ENCODE data around the gene FUBP3. TPM values are rescaled to one million over a fixed set of nuclear protein-coding genes. Genes with fewer than 3 reads are reported as not detected.
A peak's percentile ranks its signal among the peaks of the same experiment; 100 is the strongest.

The FUBP3 gene
- total RNA-seq, 1 donor from 2014 or later: 42.8 TPM

DNA sequence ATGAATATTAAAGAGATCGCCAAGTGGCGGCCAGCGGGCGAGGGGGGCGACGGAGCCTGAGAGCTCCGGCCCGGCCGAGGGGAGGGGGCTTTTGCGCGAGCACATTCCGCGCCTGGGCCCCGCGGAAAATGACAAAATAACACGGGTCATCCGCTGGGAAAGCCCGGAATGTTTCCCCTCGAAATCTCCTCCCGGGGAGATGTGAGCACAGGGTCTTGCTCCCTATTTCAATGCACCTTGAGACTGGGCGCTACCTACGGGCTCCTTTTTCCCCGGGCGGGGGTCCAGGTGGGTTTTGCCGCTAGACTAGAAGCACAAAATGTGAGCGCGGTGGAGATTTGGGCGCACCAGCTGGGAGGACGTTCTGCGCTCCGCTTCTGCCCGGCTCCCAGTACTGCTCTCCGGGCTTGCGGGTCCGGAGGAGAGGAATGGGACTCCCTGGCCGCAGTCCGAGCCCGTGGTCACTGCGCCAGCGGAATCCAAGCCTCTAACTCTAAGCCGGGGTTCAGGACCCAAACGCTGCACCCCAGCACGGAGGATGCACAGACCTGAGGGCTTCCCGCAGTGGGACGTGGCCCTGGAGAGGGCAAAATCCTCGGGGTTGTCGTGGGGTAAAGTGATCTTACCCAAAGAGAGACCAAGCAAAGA is 82.2 kb downstream of the FUBP3 start:
- no peak for DNase-seq (ENCODE audit: low read depth, low spot score)

DNA sequence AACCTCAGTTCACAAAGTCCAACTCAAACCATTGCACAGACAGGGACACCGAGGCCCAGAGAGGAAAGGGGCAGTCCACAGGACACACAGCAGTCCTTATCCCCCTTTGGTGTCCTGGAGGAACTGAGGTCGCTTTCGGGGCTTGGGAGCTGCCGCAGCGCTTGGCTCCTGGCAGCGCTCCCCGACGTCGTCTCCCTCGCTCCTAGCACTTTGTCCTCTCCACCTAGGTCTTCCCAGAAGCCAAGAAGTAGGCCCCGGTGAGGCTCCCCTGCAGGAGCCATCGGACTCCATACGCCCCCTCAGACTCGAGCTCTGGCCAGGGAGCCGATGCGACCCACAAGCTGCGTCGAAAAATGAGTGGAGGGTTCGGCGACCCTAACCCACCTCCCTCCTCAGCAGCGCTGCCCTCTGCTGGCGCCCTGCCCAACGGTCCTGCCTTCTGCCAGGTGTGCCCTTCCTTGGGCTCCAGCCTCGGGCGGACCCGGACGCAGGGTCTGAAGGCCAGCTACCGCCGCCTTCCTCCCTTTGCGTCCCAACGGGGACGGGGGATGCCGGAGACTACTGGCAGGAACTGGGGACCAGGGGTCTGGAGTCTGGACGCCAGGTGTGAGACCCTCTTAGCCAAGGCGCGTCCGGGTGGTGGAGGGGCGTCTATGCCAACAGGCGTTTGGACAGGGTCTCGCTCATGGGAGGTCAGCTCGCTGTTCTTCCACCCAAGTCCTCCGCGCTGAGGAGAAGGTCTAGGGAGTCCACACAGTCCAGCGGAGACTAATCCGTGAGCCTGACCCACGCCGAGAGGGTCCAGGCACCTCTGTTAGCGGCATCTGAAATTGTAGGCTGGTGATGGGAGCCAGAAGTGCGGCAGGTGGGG is 83.0 kb downstream of the FUBP3 start:
- no peak for DNase-seq (ENCODE audit: low read depth, low spot score)

DNA sequence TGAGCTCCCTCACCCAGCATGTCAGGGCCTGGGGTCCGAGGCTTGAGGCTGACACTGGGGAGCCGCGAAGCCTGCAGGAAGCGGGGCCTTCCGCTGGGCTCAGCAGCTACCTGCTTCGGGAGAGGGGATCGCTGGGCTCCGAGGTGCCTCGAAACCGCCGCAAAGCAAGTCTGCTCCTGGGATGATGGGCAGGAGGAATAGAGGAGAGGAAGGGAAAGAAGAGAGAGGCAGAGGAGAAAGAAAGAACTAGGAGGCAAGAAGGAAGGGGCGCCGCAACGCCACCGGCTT is 83.5 kb downstream of the FUBP3 start:
- DNase-seq (ENCODE audit: low read depth, low spot score): no peak

DNA sequence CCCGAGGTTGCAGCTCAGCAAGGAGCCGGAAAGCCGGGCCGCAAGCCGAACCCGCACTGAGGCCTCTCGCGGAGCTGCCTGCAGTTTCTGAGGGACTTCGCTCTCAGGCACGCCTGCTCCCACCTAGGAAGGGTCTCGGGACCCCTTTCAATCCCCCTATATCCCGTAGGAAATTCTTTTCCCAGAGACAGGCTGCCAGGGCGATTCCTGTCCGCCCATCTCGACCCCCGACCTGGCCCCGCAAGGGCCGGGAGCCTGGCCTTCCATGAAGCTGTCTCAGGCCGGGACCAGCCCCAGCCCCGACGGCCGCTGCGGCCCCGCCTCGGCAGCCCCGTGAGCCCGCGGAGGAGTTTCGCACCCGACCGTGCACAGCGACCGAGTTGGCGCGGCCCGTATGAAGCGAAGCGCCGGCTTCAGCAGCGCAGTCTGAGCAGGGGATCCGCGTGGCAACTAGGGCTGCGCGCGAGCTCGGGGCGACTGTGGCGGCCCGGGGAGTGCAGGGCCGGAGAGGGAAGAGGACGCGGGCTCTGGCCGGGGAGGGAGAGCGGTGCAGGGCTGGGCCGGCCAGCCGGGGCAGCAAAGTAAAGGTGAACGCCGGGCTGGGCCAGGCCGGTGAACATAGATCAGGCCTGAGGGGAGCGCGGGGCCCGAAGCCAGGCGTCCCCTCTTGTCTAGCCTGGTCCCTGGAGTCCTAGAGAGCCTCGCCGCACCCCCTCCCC is 84.0 kb downstream of the FUBP3 start:
- DNase-seq (ENCODE audit: low read depth, low spot score): no peak

DNA sequence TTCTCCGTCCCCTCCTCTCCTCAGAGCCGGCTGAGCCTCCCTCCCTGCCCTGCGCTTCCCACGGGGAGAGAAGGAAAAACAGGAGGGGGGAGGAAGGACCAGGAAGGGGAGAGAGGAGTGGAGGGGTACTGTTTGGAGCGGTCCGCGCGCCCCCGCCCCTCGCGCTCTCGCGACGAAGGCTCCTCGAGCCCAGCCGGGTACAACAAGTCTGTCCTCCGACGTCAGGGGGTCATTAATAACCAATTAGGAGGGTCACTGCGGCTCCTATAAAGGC is 84.5 kb downstream of the FUBP3 start:
- no peak for DNase-seq (ENCODE audit: low read depth, low spot score)

DNA sequence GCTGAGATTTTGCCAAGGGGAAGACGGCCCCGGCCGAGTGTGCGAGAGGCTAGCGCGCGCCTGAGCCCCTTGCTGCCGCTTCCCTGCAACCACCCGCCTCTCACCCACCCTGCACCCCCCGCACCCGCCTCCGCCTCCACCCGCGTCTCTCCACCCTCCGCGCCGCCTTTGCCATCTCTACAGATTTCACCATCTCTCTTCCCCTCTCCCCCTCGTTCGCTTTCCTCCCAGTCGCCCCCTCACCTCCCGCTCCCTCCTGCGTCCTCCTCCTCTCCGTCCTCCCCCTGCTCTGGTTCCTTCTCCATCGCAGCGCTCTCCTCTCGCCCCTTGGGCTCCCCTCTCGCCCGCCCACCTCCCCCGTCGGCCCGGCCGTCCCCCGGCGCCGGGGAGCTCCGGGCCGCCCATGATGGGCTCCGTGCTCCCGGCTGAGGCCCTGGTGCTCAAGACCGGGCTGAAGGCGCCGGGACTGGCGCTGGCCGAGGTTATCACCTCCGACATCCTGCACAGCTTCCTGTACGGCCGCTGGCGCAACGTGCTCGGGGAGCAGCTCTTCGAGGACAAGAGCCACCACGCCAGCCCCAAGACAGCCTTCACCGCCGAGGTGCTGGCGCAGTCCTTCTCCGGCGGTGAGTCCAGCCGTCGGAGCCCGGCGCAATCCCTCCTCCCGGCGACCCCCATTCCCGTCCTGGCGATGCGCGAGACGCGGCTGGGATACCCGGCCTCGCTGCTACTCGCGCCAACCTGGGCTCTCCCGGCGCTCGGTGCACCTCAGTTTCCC is 85.1 kb downstream of the FUBP3 start, which contains the start of gene PRDM12:
Gene PRDM12, plus strand, starts transcription at position 344 of the 778 bp plus-strand sequence. Its CDS starts 60 bp downstream, at position 404.
- DNase-seq (ENCODE audit: low read depth, low spot score): no peak

DNA sequence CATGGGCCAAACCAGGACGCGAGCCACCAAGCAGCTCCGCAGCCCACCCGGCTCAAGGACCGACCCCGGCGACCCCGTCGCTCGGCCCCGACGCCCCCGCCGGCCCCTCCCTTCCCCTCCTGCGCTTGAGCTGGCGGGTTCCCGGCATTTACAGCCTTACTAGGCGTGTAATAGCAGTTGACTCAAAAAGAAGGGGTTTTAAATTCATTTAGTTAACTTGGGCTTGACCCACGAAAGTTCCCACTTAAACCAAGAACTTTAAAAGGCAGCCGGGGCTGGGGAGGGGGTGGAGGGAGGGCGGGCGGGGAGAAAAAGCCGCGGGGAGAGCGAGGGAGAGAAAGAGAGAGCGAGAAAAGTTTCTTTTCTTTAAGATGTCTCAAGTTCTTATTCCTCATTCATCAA is 85.7 kb downstream of the FUBP3 start:
- DNase-seq (ENCODE audit: low read depth, low spot score): no peak

DNA sequence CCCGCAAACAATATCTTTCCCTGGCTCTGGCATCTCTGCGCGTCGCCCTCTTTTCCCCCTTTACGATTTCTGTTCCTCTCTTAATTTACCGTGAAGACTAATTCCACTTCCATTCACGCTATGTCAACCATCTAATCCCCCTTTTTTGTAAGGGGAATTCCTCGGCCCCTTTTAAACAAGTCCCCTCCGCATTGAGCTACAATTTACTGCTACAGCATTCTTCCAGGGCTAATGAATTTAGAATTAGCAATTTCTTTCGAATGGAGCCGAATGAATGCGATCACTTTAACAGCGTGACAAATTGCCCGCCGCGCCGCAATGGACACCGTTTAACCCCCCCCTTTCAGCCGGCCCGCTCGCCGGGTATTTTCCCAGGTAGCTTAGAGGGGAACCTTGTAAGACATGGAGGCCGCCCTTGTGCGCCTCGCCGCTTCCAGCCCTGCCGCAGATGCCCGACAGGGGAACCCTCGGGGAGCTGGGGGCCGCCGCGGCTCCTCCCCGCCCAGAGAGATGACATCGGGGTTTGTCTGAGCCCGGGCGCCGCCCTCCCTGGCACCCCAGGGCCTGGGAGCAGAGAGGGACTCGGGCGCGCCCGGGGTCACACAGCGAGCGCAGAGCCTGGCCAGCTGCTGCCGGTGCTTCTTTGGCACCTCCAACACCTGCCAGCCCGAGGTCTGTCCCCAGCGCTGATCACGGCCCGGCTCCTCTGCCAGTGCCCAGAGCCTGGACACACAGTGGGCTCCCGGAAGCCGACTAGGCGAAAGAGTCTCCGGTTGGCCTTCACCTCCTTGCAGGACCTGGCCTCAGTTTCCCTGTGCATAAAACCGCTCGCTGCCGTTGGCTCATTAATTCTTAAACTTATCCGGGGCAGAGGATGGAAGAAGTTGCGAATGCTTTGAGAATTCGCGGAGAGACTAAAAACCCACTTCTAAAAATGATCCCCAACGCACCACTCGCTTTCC is 86.3 kb downstream of the FUBP3 start:
- no peak for DNase-seq (ENCODE audit: low read depth, low spot score)

DNA sequence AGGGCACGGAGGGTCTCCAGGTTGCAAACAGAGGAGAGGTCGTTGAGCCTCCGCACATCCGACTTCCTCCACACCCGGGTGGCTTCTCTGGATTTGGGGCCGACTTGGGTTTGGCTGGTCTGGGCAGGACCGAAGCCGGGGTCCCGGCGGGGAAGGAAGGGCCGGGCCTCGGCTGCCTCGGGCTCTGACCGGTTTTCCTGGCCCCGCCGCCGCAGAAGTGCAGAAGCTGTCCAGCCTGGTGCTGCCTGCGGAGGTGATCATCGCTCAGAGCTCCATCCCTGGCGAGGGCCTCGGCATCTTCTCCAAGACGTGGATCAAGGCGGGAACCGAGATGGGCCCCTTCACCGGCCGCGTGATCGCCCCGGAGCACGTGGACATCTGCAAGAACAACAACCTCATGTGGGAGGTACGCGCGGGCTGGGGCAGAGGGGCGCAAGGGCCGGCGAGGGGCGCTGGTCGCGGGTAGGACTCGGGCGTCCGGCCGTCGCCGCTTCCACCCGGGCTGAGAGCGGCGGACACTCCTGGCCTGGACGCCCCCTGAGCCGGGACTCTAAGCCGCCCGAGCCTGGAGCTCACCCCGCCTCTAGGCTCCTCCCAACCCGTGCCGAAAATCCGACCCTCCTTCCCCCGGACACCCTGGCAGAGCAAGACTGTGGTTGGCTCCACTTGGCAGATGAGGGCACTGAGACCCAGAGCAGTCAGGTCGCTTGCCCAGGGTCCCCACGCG is 87.2 kb downstream of the FUBP3 start:
- no peak for DNase-seq (ENCODE audit: low read depth, low spot score)

DNA sequence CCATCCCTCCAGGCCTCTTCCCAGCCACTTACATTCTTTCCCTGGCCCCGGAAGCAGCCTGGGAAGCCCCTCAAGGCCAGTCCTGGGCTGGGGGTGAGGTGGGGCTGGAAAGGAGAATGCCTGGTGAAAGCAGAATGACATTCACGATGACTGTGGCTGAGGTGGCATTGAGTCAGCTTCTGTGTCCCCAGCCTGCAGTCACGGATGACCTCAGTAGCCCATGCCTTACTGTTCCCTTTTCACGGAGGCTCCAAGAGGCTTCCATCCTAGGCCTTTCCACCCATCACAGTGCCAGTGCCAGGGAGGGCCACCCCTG is 87.7 kb downstream of the FUBP3 start:
- DNase-seq (ENCODE audit: low read depth, low spot score): no peak

DNA sequence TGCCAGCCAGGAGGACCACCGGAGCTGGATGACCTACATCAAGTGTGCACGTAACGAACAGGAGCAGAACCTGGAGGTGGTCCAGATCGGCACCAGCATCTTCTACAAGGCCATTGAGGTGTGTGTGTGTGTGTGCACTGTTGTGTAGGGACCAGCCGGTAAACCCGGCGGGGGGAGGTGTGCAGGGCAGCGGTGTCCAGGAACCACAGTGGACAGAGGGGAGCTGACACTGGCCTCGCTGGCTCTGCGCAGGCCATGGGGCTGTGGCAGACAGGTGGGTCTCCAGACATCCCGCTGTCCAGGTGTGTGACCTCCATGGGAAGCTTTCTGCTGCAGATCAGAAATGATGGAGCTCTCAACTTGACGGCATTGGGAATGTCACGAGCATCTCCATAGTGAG is 88.8 kb downstream of the FUBP3 start:
- DNase-seq (ENCODE audit: low read depth, low spot score): no peak

DNA sequence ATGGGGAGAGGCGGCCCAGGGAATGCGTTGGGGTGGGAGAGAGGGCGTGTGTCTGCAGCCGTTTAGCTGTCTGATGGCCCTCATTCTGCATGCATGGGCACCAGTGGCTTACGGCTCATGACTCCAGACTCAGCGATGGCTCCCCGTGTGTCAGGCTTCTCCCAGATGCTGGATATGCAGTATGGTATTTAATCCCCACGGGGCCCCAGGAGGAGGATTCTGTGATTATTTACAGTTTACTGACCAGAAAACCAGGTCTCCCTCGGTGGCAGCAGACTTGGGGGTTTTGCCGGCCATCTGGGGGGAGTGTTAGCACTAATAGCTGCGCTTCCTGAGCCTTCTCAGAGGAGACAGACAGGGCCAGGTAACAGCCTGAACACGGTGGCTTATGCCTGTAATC is 89.3 kb downstream of the FUBP3 start:
- no peak for DNase-seq (ENCODE audit: low read depth, low spot score)

DNA sequence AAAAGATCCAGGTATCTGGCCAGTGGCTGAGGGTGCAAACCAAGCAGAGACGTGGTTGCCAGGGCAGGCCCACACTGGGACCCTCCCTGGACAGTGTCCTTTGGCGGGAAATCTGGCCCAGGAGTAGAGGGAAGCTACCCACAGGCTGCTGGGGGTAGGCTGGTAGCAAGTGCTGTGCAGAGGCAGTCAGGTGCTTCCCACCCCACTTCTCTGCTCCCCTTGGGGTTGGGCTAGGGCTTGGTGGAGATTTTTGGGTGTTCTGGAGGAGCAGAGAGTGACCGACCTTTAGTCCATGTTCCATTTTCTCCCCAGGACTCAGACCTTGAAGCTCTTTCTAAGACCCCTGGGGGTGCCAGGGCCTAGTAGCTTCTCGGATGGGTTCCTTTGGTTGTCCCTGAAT is 90.6 kb downstream of the FUBP3 start:
- no peak for DNase-seq (ENCODE audit: low read depth, low spot score)

DNA sequence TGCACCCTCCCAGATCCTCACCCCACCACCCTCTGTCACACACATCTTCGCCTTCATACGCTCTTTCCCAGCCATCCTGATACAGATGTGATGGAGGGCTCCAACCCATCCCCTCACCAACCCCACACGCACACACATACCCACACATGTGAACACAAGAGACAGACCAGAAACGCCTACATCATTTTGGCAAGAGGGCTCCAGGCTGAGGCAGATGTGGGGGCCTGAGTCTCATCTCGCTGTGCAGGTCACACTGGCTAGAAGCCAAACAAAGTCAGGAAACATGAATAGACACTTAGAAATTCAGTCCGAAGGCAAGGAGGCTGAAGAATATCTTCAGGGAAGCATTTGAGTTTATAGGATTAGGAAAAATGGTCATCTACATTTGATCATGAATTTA is 91.3 kb downstream of the FUBP3 start:
- no peak for DNase-seq (ENCODE audit: low read depth, low spot score)

DNA sequence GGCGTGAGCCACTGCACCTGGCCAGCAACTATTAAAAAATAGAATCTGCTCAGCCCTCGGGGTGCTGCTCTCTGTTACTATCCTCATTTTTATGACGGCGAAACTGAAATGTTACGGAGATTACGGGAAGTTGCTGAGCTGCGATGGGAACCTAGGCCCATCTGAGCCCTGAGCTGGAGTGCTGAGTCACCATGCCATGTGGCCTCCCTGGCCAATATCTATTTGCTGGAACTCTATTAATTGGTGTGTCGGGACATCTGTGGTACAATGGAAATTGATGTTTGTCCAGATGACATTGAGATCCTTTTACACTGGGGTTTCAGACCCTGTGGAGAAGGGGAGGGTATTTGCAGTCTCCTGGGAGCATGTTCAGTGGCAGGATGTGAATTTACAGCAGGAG is 93.1 kb downstream of the FUBP3 start:
- no peak for DNase-seq (ENCODE audit: low read depth, low spot score)

DNA sequence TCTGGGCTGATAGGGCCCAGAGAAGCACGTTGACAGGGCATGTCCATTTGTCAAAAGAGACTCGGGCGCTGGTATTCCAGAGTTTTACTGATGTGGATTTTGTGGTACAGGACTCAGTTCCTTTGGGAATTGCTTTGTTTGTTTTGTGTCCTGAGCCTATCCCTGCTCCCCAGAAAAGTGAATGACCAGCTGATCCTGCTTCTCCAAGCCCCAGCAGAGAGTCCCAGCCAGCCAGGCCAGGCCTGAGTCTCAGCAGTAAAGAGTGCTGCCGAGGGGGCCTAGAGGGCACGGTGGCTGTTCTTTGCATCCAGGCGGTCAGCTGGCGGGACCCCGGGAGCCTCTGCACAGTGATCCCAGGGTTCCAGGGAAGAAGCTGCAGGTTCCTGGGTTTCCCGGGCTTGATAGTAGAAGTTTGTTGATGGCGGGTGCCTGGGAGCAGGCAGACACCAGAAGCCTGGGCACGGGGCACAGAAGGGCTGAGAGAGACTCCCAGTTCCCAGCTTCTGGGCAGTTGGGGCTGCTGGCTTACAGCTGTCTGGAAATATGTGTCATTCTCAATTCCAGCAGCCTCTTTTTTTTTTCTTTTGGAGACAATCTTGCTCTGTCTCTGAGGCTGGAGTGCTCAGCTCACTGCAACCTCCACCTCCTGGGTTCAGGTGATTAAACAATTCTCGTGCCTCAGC is 93.7 kb downstream of the FUBP3 start:
- no peak for DNase-seq (ENCODE audit: low read depth, low spot score)

DNA sequence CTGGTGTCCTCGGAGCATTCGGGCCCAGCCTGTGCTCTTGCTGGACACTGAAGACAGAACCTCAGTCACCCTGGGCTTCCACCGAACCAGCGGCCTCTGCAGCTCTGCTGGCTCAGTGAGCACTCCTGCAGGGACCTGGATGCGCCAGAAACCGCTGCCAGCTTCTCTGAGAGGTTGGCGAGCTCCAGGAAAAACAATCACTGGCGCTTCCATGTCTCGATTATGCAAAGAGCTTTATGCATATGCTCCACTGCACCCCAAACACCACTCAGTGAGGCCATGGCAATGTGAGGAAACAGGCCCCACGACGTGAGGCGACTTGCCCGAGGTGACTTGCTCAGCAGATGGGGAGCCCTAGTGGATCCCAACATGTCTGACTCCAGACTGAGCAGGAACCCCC is 96.0 kb downstream of the FUBP3 start:
- no peak for DNase-seq (ENCODE audit: low read depth, low spot score)

DNA sequence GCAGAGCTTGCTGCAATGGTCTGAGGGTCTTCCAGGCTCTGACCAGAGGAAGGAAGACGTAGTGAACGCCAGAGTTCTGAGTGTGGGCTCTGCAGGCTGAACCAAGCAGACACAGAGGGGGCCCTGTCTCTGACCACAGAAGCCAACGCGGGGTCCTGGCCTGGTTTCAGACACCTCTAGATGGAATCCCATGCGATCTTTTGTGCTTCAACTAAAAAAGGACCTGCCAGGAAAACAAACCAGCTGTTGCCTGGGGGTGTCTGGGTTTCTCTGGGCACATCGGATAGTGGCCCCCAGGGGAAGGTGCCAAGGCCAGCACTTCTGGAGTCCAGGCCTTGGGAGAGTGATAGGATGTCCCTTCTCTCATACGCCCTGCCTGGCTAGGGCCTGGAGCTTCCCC is 97.9 kb downstream of the FUBP3 start:
- DNase-seq (ENCODE audit: low read depth, low spot score): no peak

DNA sequence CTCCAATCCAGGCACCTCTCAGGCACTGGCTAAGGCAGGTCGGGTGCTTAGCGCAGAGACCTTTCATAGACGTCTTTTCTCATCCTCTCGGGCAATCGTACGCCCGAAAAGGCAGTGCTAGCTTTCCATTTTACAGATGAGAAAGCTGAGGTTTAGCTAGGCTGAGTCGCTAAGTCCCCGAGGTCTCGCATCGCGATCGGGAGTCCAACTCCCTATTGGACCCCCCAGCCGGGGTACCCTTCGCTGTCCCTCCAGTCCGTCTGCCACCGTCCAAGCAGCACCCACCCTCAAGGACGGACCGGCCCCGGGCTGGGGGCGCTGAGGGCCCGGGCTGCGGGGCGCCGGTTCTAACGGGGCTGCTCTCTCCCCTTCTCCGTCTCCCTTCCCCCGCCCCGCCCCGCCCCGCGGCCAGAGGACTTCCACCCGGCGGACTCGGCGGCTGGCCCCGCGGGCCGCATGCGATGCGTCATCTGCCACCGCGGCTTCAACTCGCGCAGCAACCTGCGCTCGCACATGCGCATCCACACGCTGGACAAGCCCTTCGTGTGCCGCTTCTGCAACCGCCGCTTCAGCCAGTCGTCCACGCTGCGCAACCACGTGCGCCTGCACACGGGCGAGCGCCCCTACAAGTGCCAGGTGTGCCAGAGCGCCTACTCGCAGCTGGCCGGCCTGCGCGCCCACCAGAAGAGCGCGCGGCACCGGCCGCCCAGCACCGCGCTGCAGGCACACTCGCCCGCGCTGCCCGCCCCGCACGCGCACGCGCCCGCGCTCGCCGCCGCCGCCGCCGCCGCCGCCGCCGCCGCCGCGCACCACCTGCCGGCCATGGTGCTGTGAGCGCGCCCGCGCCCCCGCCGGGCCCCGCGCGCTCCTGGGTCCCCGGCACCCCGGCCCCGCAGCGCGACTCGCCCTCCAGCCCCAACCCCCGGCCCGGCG is 101.7 kb downstream of the FUBP3 start:
- peak; percentile 50 for DNase-seq (ENCODE audit: low read depth, low spot score)

Data from pulmonary artery endothelial cell (primary cell).